Activated T-helper 9 cell treated with anti-CD3 and anti-CD28 coated beads, Interleukin-2, amount 50 U/mL, for 16 hours (primary cell): Measurements from ENCODE around the gene CORO2A.
"Not testable (repeated sequence)": the region's sequence is repeated elsewhere in the genome, so short reads cannot be mapped to it uniquely, and the experiment has no call there.

Experiments used
- DNase-seq: peaks from one replicate; pipeline ENCODE4 v3.0.0-alpha.2; 2020; ENCODE audit warnings: low read depth

Gene CORO2A

DNA sequence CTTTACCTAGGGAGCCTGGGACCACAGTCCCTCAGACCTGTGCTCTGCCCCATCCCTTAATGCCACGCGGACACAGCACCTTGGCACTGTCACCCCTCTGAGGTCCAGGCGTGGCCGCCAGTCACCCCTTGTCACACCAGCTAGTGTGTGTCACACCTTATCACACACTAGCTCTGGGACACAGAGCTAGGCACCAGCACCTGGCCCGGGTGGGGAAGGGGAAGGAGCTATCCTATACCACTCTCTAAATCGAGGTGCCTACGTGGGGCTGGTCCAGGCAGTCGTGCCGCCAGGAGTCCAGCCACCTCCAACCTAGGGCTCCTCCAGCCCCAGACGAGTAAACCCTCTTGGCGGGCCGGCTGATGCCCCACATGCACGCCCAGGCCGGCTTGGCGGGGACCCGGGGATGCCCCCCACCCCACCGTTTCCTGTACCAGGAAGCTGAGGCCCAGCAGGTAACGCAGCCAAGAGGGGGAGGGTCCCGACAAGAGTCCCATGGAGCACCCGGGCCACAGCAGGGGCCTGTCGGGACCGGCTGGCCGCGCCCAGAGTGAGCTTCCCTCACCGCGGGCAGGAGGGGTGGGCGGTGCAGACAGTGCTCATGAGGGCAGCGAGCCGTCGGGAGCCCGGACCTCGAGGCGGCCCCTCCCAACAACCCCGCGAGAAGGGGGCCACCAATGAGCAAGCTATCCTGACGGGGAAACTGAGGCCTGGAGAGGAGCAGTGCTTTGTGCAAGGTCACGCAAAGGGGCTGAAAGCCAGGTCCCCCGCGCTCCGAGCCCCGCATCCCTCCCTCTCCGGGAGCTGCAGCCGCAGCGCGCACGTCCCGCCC lies 550 bp downstream of the CORO2A start:
- peak; percentile 16 for DNase-seq

DNA sequence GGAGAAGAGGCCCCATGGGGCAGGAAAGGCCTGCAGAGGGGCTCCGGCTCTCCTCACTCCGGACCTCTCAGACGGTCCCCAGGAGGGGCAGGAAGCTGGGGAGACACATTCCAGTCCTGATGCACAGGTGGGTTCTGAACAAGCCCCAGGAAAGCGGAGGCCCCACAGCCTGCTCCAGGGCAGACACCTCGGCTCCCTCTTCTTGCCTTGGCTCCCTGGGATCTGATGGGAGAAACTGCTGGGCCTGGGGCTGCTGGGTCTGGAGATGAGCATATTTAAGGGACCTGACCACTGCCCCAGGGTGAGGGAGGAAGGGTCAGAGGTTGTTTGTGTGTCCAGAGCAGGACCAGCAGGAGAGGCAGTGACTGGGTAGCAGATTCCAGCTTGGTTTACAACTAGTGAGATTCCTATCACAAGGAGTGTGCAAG lies 1.2 kb downstream of the CORO2A start:
- no peak for DNase-seq

DNA sequence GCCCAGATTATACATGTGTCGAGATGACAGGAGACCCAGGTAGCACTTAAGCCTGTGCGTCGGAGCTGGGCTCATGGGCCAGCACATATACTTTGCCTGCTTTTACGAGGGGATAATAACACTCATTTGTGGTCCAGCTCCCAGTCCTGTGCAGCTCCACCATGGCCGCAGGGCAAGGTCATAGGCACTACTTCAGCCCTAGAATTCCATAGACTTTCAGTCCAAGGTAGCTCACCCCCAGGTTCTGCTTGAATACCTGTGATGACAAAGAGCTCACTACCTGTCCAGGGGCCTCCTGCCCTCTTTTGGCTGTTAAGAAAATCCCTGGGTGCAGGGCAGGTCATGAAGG lies 1.7 kb downstream of the CORO2A start:
- DNase-seq: no peak

DNA sequence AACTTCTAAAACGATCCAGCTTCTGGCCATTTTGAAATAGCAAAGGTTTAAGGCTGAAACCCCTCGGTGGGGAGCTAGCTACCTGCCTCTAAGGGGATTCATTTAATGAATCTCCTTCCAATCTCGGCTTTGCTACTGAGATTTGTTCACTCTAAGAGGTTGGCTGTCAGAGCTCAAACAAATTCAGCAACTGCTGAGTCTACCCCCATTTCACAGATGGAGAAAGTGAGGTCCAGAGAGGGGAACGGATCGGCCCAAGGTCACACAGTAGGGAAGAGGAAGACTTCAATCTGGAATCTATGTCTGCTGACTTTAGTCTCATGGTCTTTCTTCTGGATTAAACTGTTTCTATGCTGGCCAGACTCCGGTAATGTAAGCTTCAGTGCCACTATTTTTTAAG lies 3.0 kb downstream of the CORO2A start:
- no peak for DNase-seq

DNA sequence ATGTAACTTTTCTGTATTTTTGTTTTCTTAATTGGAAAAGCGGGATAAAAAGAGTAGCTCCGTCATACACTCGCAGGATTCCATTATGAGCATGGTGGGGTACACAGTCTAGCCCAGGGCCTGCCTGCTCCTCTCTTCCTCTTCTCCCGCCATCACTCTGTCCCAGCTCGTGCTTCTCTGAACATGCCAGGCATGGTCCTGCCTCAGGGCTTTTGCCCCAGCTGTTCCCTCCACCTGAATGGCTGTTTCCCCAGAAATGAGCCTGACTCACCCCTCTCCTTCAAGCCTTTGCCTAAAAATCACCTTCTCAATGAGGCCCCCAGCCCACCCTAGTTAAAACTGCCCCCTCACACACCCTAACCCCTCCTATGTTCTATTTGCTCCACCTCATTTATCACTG lies 4.5 kb downstream of the CORO2A start:
- DNase-seq: no peak

DNA sequence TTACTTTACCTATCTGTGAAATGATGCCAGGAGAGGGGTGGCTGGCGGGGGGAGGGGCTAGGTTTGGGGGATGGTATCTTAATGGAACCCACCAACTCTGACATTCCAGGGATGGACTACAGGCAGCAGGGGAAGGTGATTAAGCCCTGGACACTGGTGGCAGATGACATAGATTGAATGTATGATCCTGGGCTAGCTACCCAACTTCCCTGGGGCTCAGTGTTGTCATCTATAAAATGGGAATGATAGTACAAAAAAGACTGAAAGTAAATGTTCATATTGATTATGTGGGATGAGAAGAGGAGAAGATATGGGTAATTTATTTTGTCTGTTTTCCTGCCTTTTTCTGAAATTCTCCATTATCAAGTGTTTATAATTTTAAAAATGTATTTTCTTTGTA lies 6.2 kb downstream of the CORO2A start:
- no peak for DNase-seq

DNA sequence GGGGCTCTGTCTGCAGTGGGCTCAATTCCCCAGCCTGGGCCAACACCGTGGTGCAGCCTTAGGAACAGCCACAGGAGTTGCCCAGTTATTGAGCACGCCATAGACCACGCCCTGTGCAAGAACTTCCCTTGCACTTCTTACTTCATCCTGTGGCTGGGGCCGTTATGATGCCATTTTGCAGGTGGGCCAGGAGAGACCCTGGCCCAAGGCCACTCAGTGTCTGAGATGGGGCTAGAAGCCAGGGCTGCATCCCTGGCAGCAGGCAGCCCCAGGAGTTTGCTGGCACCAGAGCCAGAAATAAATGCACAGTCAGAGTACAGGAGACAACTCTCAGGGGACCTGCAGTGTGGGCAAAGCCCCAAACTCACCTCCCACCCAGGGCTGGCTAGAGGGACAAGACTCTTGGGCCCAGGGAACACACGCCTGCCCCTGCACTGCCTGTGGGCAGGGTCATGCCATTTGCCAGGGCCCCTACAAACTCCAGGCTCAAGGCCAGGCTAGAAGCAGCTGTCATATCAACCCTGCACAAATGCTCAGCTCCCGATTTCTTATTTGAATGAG lies 6.7 kb downstream of the CORO2A start:
- DNase-seq: no peak

DNA sequence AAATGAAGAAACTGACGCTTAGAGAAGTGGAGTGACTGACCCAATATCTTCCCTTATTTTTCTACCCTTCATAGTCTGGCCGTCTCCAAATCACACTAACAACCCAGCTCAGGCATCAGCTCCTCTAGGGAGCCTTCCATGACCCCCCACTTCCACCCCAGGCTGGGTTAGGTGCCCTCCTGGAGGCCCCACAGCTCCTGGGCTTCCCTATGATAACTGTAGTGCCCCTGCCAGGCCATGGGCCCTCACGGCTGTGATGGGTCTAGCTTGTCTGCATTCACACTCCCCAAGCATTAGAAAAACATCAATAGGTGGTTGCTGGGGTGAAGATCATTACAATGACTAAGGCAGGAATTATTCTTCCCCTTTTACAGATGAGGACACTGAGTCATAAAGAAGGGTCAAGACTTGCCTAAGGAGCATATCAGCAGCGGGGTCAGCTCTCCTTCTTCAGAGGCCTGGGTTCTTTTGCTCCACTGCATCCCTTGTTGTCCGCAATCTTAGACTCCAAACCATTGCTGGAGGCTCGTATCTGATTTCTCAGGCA lies 7.3 kb downstream of the CORO2A start:
- DNase-seq: no peak

DNA sequence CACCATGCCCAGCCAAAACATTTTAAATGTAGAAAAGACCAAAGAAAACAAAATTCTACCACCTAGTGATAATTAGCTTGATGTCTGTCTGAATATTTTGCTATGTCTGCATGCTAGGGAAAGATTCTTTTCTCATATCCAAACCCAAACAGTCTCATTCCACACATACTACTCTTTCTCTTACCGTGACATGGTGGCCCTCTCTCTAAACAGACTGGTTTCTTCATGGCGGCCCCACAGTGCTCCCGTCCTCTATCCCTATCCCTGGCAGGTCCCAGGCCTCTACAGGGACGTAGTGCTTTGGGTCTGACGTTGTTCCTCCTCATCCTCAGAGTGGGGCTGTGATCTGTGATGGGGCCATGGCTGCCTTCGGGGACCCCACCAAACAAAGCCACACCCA lies 8.1 kb downstream of the CORO2A start:
- DNase-seq: no peak

DNA sequence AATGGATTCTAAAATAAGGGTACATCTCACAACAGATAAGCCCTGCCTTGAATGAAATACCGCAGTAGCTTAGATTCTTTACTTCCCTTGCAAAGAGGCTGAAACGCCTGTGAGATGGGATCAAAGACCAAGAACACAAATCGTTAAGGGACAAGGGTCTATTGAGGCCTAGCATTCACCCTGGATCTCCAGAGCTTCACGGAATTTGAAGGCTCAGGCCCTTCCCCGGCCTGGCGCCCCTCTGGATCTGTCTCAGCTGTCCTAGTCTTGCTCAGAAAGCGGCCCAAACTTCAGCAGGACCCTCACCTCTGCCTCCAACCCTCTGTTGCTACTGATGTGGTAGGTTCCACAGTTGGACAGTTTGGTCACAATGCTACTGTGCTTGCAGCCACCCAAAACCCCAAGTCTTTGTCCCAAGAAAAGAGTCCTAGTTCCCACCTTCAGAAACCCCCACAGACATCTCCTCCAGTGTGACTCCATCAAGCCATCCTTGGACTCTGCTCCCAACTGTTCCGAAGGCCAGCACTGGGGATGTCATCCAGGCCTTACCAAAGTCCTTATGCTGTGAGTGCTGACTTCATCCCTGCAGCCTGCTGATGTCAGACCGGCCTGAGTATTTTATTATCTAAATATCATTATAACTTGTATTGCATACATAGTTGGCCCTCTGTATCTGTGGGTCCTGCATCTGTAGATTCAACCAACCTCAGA lies 9.4 kb downstream of the CORO2A start:
- no peak for DNase-seq

DNA sequence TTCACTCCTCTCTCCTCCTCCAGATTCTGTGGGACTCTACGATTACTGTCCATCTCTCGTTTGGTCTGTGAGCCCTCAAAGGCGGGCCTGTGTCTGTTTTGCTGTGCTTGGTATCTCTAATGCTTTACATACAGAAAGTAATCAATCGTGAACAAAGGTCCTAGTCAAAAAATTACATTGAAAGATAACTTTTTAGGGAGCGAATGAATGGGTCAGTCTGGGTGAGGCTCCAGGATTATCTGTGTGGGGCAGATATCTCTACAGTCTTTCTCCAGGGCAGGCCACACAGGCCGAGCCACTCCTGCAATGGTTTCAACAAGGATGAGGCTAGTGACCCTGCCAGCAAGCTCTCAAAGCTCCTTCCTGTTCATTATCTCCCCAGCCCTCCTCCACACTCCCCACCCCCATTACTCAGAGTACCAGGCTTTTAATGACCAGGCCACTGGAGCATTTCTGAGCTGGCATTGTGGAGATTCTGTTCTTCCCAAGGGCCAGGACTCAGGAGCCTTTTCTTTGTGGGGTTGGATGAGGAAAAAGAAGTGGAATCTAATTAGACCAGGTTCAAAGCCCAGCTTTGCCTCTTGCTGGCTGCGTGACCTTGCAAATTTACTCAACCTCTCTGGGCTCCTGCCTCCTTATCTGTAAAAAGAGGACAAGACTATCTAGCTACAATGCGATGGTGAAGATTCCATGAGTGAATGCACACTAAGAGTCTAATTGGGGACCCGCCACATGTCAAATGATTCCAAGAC lies 10.2 kb downstream of the CORO2A start:
- DNase-seq: no peak

DNA sequence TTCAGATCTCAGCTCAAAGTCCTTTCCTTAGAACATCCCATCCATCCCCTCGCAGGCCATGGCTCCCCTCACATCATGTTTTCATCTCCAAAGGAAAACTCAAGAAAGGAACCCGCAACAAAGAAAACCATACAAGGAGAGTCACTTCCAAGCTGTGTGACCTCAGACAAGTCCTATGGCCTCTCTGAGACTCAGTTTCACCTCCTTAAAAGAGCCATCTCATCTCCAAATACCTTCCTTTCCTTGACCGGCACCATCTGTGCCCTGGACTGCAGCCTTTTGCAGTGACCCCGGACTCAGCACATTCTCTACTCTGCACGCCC lies 10.7 kb downstream of the CORO2A start:
- DNase-seq: no peak

DNA sequence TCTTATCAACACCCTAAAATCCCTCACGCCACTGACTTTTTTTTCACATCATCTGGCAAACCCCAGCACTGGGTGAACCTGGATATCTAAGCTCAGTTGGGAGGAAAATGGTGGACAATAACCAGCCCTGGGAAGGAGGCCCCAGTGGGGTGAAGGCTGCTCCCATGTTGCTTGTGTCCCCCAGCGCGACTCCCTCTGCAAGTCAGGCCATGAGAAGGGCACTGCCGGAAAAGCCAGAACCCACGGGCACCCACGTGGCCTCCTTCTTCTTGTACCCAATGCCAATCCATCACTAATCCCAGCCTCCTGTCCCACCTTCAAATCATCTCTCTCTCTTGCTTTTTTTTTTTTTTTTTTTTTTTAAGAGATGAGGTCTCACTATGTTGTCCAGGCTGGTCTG lies 11.4 kb downstream of the CORO2A start:
- no peak for DNase-seq

DNA sequence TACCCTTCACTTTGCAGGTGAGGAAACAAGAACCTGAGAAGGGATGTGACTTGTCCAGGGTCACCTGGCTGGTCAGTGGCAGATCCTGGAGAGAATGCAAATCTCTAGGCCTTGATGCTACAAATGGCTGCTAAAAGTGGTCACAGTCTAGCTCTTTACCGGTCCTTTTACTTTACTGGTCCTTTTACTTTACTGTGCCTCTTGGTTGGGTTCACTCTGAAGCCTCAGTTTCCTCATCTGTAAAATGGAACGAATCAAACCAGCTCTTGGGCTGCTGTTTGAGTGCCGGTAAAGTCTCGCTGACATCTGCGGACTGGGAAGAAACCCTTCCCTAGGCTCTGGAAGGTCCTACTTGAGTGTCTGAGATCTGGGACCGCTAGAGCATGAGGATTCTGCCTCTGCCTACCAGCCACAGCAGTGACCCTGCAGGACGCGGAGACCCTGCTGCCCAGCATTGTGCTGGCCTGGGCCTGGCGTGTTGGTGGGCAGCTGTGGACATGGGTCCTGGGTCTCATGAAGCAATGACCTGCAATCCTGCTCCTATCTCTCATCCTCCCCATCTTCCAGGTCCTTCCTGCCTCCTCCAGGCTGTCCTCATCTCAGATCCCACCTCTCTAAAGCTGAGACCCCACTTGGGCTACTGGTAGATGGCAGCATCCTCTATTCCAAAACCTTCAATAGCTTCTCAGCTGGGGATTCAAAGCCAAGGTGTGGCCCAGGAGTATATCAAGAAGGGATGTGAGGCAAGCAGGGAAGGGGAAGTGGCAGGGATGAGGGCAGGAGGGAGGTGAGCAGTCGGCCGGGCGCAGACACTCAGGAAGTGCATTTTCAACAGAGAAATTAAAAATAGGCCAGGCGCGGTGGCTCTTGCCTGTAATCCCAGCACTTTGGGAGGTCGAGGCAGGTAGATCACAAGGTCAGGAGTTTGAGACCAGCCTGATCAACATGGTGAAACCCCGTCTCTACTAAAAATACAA lies 13.3 kb downstream of the CORO2A start:
- DNase-seq: no peak

DNA sequence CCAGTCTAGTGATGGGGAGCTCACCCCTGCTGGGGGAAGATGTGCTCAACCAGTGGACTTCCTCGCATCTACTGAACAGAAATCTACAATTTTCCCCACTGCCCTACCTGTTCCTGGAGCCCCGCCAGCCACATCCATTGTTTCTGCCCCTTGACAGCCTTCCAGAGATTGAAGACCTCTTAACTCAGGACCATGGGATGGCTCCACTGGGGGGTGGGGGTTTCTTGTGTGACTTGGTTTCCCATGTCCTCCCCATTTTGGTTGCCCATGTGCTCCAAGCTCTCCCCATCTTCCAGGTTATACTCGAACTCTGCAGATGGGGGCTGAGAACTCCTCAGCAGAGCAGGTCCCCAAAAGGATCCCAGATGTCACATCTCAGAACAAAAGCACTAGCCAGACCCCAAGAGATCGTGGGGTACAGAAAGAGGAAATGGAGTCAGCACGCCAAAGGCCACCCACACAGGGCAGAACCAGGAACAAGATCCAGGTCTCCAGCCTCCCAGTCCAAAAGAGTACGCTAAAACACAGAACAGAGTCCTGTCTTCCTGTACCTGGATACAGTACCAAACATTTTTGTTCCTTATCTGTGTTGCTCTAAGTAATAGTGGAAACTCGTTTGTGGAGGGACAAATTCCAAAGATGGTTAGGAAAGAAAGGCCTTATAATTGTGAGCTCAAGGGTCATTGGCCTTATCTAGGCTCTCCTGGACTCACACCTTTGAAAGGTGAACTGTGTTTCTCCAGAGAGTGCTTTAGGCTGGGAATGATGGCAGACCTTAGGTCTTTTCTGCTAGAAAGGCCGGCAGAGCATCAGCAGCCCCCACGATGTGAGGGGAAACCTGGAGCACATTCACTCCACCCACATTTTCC lies 15.8 kb downstream of the CORO2A start:
- DNase-seq: no peak

DNA sequence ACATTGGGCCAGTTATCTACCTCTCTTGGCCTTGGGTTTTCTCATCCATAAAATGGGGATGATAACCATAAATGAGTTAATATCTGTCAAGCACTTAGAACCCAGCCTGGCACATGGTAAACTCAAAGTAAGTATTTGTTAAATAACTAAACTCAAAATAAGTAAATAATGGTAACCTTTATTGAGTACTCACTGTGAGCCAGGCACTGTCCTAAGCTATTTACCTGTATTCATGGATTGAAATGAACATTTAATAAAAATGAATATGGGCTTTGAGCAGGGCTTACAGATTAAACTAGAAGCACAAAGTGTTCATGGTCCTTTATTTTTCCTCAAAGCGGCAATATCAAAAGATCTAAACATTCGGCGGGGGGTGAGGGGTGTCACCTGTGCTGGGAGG lies 16.7 kb downstream of the CORO2A start:
- DNase-seq: no peak

DNA sequence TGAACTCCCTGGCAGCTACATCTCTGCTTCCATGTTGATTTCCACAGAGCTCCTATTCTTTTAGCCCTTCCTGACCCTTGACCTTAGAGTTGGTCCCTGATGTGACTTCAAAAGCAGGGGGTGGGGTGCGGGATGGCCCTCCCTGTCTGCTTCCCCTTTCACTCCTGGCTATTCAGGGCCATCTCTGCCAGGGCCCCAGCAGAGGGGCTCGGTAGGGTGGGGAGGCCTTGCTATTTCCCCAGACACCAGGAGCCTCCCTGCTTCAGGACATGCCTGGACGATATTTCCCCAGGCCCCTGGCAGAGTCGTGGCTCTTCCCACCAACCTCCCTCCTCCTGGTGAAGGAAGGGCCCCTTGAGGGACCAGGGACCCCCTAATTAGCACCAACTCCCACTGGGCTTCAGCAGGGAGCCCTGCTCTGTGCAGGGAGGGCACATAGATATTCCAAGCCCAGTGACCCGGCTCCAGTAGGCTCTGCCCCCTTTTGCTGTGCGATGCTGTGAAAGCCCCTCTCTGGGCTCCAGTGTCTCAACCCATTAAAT lies 17.3 kb downstream of the CORO2A start:
- no peak for DNase-seq

DNA sequence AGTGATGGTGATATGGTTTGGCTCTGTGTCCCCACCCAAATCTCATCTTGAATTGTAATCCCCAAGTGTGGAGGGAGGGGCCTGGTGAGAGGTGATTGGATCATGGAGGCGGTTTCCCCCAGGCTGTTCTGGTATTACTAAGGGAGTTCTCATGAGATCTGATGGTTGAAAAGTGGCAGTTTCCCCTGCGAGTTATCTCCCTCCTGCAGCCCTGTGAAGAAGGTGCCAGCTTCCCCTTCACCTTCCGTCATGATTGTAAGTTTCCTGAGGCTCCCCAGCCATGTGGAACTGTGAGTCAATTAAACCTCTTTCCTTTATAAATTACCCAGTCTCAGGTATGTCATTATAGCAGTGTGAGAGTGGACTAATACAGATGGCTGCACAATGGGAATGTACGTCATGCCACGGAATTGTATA lies 17.9 kb downstream of the CORO2A start:
- not testable (repeated sequence) for DNase-seq

DNA sequence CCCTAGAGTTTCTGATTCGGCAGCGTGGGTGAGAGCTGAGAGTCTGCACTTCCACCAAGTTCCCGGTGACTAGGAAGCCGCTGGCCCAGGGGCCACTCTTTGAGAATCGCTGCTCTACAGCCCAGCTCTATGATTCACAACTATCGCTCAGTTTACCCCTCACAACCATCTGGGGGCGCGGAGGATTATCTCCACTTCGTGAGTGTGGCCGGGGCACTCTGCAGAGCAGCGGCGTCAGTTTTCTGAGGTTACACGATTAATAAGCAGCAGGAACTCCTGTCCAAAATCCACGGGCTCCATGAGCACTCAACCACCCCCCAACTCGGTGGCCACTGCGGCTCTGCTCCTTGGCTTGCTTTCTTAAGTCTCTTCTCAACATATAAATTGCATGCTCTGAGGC lies 19.3 kb downstream of the CORO2A start:
- DNase-seq: no peak

DNA sequence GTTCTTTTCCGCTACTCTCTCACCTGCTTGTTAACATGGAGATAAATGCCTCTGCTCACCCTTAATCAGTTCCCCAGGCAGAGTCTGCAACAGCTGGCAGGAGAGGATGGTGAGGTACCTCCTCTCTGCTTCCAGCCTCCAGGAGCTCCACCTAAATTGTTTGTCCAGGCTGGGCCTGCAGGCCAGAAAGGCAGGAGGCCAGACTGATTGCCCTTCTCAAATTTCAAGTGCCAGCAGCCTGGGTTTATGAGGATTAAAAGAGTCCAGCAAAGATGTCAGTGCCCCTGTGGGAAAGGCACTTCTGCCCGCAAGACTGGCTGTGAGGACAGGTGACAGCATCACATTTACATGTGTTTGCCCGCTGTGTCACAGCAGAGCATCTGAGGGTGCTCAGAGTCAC lies 19.8 kb downstream of the CORO2A start:
- no peak for DNase-seq
